Renal pelvis (tissue), 12 donors: Measurements from ENCODE around the gene SPG21. TPM values are rescaled to one million over a fixed set of nuclear protein-coding genes. Genes with fewer than 3 reads are reported as not detected.
"Not testable (repeated sequence)": the region's sequence is repeated elsewhere in the genome, so short reads cannot be mapped to it uniquely, and the experiment has no call there.

ENCODE experiments used
- DNase-seq: peaks from one replicate; pipeline ENCODE4 v3.0.0-alpha.2; 2013
- long read RNA-seq, 16 experiments: transcript quantifications; one replicate each; lab custom pipeline, GENCODE V29; 2026
- polyA plus RNA-seq, 3 donors: library from polyadenylated mRNA; unstranded; fragments of 120-200 nt; gene quantifications; one replicate each; pipeline ENCODE4 v1.2.1, GENCODE V29; 2013; ENCODE audit not compliant: insufficient read length in 3 of 3

The SPG21 gene, protein sequence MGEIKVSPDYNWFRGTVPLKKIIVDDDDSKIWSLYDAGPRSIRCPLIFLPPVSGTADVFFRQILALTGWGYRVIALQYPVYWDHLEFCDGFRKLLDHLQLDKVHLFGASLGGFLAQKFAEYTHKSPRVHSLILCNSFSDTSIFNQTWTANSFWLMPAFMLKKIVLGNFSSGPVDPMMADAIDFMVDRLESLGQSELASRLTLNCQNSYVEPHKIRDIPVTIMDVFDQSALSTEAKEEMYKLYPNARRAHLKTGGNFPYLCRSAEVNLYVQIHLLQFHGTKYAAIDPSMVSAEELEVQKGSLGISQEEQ
- 100 to 1,000 TPM; 103 to 115 (median 105) TPM for polyA plus RNA-seq
- long read RNA-seq, donor 1, transcript SPG21-201 (9 exons, 1,822 nt) = major isoform, 31 of 34 reads
- long read RNA-seq, donor 1, partial matches to known transcripts = 0 of 34 reads
- long read RNA-seq, donor 1, other reads (novel, unspliced or antisense) = 0 of 34 reads
- long read RNA-seq, donor 2, transcript SPG21-201 (9 exons, 1,822 nt) = major isoform, 50 of 51 reads
- long read RNA-seq, donor 2, partial matches to known transcripts = 0 of 51 reads
- long read RNA-seq, donor 2, other reads (novel, unspliced or antisense) = 0 of 51 reads
- long read RNA-seq, donor 3, transcript SPG21-201 (9 exons, 1,822 nt) = major isoform, 23 of 45 reads
- long read RNA-seq, donor 3, partial matches to known transcripts = 16 of 45 reads
- long read RNA-seq, donor 3, other reads (novel, unspliced or antisense) = 0 of 45 reads
- long read RNA-seq, donor 4, transcript SPG21-209 (7 exons, 2,059 nt) = minor isoform, 5 of 51 reads
- long read RNA-seq, donor 4, transcript SPG21-201 (9 exons, 1,822 nt) = major isoform, 45 of 51 reads
- long read RNA-seq, donor 4, partial matches to known transcripts = 0 of 51 reads
- long read RNA-seq, donor 4, other reads (novel, unspliced or antisense) = 0 of 51 reads
- long read RNA-seq, donor 5, transcript SPG21-201 (9 exons, 1,822 nt) = major isoform, 24 of 27 reads
- long read RNA-seq, donor 5, partial matches to known transcripts = 0 of 27 reads
- long read RNA-seq, donor 5, other reads (novel, unspliced or antisense) = 0 of 27 reads
- long read RNA-seq, donor 6, transcript SPG21-201 (9 exons, 1,822 nt) = major isoform, 40 of 43 reads
- long read RNA-seq, donor 6, partial matches to known transcripts = 0 of 43 reads
- long read RNA-seq, donor 6, other reads (novel, unspliced or antisense) = 0 of 43 reads
- long read RNA-seq, donor 7, transcript SPG21-201 (9 exons, 1,822 nt) = major isoform, 42 of 46 reads
- long read RNA-seq, donor 7, partial matches to known transcripts = 0 of 46 reads
- long read RNA-seq, donor 7, other reads (novel, unspliced or antisense) = 0 of 46 reads
- long read RNA-seq, donor 8, transcript SPG21-201 (9 exons, 1,822 nt) = major isoform, 12 of 13 reads
- long read RNA-seq, donor 8, partial matches to known transcripts = 0 of 13 reads
- long read RNA-seq, donor 8, other reads (novel, unspliced or antisense) = 0 of 13 reads
- long read RNA-seq, donor 9, transcript SPG21-201 (9 exons, 1,822 nt) = major isoform, 41 of 69 reads
- long read RNA-seq, donor 9, partial matches to known transcripts = 26 of 69 reads
- long read RNA-seq, donor 9, other reads (novel, unspliced or antisense) = 0 of 69 reads
- long read RNA-seq, donor 10, transcript SPG21-201 (9 exons, 1,822 nt) = major isoform, 33 of 50 reads
- long read RNA-seq, donor 10, partial matches to known transcripts = 11 of 50 reads
- long read RNA-seq, donor 10, other reads (novel, unspliced or antisense) = 0 of 50 reads
- long read RNA-seq, donor 11, transcript SPG21-201 (9 exons, 1,822 nt) = major isoform, 23 of 26 reads
- long read RNA-seq, donor 11, partial matches to known transcripts = 0 of 26 reads
- long read RNA-seq, donor 11, other reads (novel, unspliced or antisense) = 0 of 26 reads
- long read RNA-seq, donor 12, transcript SPG21-201 (9 exons, 1,822 nt) = major isoform, 65 of 80 reads
- long read RNA-seq, donor 12, partial matches to known transcripts = 11 of 80 reads
- long read RNA-seq, donor 12, other reads (novel, unspliced or antisense) = 0 of 80 reads
- long read RNA-seq, donor 13, transcript SPG21-201 (9 exons, 1,822 nt) = major isoform, 18 of 18 reads
- long read RNA-seq, donor 13, partial matches to known transcripts = 0 of 18 reads
- long read RNA-seq, donor 13, other reads (novel, unspliced or antisense) = 0 of 18 reads
- long read RNA-seq, donor 14 = 0 reads
- long read RNA-seq, donor 15 = 0 reads
- long read RNA-seq, donor 16, transcript SPG21-201 (9 exons, 1,822 nt) = major isoform, 34 of 97 reads
- long read RNA-seq, donor 16, partial matches to known transcripts = 58 of 97 reads
- long read RNA-seq, donor 16, other reads (novel, unspliced or antisense) = 0 of 97 reads

GRCh38 chr15:64989416-64990167, at the start of gene SPG21:
Gene SPG21 (minus strand): TSS chr15:64989914. CDS start chr15:64983569, 6,345 bp downstream.
- peak; percentile 94 for DNase-seq

DNA sequence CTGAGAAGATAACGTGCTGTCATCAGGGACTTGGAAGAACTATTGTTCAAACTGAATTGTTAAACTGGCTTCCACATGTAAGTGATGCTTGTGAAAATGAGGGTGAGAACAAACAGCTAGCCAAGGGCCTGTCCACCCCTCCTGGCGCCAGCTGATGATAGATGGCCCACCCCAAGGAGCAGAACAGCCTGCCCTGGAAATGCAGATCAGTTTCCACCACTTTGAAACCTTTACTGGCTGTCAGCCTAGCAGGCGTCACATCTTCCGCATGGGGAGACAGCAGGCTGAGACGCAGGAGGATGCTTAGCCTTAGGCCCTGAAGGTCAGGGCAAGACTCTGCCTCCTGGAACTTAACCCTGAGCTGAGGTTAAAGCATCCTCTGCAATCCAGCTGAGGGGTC, 49.1 kb upstream of the SPG21 start:
- peak; percentile 36 for DNase-seq

- DNase-seq = no peak
Observed at GRCh38 chr15:65038428-65038827, 48.7 kb upstream of the SPG21 start.

DNA sequence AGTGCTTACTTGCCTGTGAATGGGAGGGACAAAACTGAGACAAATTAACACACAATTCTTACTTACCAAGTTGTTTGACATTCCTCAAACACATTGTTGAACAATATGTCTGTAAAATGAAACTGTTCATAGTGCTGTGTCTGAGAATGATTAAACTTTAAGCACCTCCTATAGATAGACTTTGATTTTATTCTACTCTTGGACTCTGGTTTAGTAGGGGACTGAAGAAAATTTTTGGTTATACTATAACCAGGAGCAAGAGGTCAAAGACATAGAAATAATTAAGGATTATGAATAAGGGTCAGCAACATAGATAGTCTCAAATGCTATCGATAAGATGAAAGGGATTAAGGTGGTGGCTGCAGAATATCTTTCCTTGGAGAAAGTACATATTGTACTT, 47.6 kb upstream of the SPG21 start:
- DNase-seq = no peak

DNA sequence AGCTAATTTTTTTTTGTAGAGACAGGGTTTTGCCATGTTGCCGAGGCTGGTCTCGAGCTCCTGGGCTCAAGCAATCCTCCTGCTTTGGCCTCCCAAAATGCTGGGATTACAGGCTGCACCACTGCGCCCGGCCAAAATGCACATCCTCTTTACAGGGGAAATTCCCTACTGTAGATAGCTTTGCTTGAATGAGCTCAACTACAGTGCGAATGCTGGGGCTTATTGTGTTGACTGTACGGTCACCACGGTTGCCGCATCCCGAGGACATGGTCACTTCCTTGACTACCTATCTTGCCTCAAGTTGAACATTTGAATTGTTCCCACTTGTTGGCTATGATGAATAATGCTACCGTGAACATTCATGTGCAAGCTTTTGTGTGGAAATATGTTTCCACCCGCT, 45.0 kb upstream of the SPG21 start:
- DNase-seq = no peak

GRCh38 chr15:65033659-65034269, 44.0 kb upstream of the SPG21 start:
- DNase-seq = no peak

GRCh38 chr15:65032801-65033537, 43.3 kb upstream of the SPG21 start:
- DNase-seq = peak; percentile 76

DNA sequence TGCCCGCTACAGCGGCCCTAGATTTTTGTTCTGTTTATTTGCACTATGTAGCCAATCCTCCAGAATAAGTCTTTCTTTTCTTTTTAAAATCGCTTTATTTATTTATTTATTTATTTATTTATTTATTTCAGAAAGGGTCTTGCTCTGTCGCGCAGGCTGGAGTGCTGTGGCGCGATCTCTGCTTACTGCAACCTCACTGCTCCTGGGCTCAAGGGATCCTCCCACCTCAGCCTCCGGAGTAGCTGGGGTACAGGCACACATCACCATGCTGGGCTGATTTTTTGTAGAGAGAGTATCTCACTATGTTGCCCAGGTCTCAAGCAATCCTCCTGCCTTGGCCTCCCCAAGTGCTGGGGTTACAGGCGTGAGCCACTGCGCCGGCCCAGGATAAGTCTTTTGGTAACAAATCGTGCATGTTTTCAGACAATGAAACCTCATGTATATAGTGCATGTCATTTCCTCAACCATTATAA, 40.1 kb upstream of the SPG21 start:
- no peak for DNase-seq

- DNase-seq = peak; percentile 87
Observed at GRCh38 chr15:65028921-65029735, 39.4 kb upstream of the SPG21 start, which contains the start of gene MTFMT. Gene MTFMT (minus strand): TSS chr15:65029639. CDS start chr15:65029613, 26 bp downstream.

GRCh38 chr15:65028338-65028737, 38.6 kb upstream of the SPG21 start:
- DNase-seq = no peak

- no peak for DNase-seq
Observed at GRCh38 chr15:65027593-65027992, 37.9 kb upstream of the SPG21 start.

GRCh38 chr15:65026756-65027155, 37.0 kb upstream of the SPG21 start:
- DNase-seq = no peak

DNA sequence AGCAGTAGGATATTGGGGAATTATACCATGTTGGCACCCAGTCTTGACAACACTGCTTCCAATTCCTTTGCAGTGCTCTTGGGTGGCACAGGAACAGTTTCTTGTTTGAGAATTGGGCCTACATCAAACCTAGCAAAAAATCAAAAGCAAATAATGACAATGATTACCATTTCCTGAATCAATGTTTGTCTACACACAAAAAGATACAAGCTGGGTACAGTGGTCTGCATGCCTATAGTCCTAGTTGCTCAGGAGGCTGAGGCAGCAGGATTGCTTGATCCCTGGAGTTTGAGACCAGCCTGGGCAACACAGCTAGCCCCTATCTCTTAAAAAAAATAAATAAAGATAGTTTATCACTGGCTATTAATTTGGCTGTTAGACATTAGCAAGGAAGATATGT, 31.8 kb upstream of the SPG21 start:
- no peak for DNase-seq

DNA sequence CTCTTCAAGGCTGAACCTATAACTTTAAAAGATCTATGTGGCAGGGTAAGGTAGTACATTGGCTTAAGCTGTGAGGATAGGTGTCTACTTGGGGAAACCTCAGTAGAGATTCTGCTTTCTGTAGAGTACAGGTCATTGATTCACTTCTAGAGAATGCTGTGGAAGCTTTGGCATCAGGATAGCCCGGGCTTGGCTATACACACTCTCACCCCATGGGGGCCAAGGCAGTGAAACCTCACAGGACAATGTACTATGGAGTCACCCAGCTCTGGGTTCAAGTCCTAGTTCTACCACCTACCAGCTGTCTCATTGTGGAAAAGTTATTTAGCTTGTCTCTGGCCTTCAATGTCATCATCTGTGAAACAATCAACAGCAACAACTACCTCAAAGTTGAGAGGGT, 30.7 kb upstream of the SPG21 start:
- no peak for DNase-seq

- DNase-seq = not testable (repeated sequence)
Observed at GRCh38 chr15:65011198-65011597, 21.5 kb upstream of the SPG21 start.

GRCh38 chr15:65008983-65009382, 19.3 kb upstream of the SPG21 start:
- DNase-seq = no peak
